GM19452 (cell line): ENCODE measurements around the gene OR51E2.

Source experiments
- ATAC-seq: cut with Tn5 transposase; IDR thresholded peaks from one replicate; pipeline ENCODE4 v1.9.1; 2021; ENCODE audit not compliant: unreplicated experiment

The OR51E2 gene

DNA sequence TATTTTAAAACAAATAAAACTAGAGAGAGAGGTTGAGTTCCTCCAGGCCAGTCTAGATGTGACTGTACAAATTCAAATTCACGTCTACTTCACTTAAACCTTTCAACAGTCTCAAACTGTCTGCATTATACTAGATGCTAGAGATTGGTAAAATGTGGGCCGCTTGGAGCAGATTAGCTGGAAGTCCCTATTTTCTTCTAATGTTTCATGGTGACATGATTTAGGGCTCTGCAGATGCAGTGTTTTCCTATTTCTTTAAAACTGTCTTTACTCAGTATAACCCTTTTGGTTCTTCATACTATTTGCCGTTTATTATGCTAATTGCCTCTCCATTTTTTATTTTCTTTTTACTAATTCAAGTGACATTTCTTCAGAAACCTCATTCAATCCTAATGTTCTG lies 33.5 kb downstream of the OR51E2 start:
- ATAC-seq, result no peak

DNA sequence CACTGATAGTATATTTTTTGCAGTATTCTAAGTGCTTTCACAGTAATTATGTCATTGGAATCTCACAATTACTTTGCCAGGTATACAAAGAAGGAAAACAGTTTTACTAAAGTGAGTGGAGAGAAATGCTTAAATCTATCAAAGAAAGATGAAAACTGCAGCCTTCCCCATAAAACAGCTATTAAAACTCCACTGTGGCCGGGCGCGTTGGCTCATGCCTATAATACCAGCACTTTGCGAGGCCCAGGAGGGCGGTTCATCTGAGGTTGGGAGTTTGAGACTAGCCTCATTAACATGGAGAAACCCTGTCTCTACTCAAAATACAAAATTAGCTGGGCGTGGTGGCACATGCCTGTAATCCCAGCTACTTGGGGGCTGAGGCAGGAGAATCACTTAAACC lies 34.8 kb downstream of the OR51E2 start:
- ATAC-seq, result no peak

DNA sequence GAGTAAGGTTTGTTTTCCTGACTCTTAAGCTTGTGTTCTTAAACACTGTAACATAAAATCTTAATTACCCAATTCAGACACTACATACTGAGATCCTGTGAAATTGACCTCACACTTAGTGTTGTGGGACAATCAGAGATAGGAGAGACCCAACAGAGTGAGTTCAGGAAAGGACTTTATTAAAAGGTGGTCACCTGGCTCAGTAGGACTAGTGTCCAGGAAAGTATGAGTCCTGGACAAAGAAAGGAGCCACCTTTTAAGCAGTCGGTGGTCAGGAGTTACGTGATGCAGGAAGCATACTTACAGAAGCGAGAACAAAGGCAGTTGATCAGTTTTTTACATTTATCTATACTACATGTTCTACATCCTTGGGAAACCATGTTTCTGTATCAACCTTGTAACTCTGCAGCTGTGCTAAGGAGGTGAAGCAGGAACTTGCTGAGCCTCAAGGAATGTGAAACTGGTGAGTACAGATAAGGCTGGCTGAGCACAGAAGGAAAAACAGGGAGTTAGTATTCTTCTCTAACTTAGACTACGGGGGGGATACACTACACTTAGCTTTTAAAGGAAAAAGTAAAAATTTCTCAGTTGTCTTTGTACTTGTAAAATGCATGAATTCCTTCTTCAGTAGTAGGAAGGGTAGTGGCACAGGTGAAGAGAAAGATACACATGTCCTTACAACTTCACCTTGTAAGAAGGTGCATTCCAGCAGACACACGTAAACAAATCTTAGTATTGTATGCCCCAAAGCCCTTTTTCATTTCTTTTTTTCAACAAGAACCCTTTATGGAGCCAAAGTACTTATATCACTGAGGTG lies 38.8 kb downstream of the OR51E2 start:
- no peak for ATAC-seq

DNA sequence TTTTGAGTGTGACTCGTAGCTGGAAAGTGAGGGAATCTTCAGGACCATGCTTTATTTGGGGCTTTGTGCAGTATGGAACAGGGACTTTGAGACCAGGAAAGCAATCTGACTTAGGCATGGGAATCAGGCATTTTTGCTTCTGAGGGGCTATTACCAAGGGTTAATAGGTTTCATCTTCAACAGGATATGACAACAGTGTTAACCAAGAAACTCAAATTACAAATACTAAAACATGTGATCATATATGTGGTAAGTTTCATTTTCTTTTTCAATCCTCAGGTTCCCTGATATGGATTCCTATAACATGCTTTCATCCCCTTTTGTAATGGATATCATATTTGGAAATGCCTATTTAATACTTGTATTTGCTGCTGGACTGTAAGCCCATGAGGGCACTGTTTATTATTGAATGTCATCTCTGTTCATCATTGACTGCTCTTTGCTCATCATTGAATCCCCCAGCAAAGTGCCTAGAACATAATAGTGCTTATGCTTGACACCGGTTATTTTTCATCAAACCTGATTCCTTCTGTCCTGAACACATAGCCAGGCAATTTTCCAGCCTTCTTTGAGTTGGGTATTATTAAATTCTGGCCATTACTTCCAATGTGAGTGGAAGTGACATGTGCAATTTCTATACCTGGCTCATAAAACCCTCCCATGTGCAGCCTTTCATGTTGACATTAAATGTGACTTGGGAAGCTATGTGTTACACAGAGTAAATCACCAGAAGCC lies 42.9 kb downstream of the OR51E2 start:
- ATAC-seq, result peak; percentile 71

DNA sequence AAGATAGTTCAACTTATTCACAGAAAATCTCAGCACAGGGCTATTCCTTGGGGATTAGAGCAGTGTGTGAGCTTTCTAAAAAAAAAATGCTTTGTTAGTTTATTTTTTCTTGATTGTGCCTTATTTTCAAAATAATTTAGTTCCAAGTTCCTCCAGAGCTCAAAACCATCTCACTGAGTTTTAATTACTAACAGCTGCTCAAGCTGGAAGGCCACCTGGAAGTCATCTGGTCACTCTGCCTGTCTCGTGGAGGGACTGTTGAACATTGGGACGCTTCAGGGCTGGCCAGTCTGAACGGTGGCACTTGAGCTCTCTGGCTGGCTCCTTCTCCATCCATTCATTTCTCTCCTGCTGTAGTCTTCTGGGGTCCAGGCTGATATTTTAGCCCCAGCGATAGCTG lies 49.9 kb downstream of the OR51E2 start:
- no peak for ATAC-seq

DNA sequence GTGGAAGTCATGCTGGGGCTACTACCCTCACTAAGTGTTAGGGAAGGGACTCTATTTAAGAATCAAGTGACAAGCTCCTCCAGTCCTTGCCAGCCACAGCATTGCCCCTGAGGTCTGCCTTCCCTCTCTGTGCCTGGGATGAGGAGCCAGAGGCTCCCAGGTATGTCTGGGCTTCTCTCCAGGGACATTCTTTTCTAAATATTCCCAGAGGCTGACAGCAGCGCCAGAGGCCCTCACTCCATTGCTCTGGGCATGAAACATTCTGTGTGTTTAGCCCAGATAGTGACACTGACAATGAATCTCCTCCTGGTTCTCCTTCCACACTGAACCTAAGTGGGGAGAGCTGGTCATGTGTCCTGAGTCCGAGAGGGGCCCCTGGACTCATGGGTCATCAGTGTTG lies 51.7 kb downstream of the OR51E2 start:
- no peak for ATAC-seq

DNA sequence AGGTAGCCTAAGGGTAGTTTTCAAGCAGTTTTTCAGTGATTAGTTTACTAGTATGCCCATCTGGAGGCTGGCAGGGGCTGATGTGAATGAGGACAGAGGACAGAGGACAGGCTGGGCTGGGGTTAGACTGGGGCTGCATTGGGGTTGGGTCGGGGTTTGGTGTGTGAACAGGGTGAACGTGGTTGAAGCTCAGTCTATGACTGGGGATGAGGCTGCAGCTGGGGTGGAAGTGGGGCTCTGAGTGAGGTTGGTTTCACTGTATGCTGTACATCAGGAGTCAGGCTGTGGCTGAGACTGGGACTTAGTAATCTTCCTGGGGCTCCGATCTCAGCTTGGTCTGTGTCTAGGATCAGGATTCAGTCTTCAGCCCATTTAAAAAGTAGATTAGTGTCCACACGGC lies 53.4 kb downstream of the OR51E2 start:
- no peak for ATAC-seq

DNA sequence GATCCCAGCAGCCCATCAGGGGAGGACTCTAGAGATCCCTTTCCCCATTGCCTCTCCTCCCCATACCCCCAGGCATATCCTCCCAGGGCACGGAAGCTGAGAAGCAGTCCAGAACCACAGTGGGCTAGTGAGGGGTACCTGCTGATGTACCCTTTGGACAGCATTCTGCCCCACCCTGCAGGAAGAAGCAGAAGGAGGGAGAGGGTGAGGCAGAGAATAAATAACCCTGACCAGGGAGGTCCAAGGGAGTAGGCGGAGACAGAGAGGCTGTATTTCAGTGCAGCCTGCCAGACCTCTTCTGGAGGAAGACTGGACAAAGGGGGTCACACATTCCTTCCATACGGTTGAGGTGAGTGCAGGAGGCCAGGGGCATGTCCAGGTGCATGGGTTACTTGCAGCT lies 54.0 kb downstream of the OR51E2 start, which contains the start of gene OR51E1:
TSS of gene OR51E1 (plus strand) at position 301 of the 400 bp plus-strand sequence. CDS start 8,545 bp downstream, outside the sequence.
- no peak for ATAC-seq

DNA sequence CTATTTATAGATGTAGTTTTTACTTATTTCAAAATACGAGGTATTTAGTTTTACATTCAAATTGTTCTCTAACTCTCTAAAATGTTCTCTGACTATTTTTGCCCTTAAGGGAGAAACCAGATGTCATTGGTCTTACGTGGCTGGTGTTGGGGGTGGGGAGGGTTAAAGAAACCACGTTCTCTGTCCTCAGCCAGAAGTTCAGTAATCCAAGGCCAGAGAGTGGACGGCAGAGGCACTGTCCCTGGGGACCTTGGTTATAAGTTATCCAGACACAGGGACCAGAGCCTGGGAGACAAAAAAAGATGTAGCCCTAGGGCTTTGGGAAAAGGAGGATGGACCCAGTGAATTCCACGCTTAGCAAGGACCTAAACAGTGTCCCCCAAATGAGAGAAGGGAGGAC lies 54.6 kb downstream of the OR51E2 start:
- ATAC-seq, result no peak

DNA sequence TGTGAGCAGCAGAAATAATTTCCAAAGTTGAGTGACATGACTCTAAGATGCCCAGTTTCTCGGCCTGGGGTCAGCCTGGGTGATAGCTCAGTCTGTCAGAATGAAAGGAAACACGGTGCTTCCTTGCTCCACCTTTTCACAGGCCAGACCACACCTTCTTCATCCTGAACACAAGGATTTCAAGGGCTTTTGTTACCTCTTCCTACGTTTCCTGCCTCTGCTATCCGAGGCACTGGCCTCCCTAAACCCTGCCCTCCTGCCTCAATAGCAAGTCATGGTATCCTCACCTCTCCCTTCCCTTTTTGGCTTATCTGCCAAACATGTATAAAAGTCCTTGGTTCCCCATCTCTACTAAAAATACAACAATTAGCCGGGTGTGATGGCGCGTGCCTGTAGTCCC lies 55.6 kb downstream of the OR51E2 start:
- ATAC-seq, result no peak

DNA sequence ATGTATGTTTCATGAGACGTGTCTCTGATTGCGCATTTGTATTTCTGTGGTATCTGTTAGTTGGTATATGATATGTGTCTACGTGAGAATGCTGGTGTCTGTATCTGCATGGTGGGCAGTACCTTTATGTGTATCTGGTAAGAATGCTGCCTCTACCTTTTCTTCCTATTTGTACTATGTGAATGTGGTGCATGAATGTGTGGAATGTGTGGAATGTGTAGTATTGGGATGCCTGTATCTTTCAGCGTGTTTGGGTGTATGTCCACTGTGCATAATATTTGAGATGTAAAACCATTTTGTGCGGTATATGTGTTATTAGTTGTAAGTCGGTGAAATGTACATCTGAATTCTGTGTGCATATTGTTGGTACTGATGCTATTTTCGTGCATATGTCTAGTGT lies 56.2 kb downstream of the OR51E2 start:
- no peak for ATAC-seq

DNA sequence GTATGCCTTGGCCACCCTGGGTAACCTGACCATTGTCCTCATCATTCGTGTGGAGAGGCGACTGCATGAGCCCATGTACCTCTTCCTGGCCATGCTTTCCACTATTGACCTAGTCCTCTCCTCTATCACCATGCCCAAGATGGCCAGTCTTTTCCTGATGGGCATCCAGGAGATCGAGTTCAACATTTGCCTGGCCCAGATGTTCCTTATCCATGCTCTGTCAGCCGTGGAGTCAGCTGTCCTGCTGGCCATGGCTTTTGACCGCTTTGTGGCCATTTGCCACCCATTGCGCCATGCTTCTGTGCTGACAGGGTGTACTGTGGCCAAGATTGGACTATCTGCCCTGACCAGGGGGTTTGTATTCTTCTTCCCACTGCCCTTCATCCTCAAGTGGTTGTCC lies 57.7 kb downstream of the OR51E2 start:
- no peak for ATAC-seq

DNA sequence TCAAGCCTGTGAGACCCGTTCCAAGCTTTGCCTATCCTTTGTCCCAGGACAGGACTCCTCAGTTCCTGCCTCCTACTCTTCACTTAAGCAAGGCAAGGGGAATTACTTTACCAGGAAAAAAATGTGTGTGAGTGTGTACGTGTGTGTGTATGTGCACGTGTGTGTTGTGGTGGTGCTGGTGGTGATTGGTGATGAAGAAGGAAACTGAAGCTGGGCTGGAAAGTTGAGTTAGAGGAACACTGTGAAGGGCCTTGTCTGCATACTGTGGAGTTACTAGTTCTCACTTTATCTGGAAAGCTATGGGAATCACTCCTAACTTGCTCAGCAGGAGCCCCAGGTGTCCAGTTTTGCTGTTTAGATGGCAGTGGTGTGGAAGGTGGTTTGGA lies 60.0 kb downstream of the OR51E2 start:
- ATAC-seq, result no peak

DNA sequence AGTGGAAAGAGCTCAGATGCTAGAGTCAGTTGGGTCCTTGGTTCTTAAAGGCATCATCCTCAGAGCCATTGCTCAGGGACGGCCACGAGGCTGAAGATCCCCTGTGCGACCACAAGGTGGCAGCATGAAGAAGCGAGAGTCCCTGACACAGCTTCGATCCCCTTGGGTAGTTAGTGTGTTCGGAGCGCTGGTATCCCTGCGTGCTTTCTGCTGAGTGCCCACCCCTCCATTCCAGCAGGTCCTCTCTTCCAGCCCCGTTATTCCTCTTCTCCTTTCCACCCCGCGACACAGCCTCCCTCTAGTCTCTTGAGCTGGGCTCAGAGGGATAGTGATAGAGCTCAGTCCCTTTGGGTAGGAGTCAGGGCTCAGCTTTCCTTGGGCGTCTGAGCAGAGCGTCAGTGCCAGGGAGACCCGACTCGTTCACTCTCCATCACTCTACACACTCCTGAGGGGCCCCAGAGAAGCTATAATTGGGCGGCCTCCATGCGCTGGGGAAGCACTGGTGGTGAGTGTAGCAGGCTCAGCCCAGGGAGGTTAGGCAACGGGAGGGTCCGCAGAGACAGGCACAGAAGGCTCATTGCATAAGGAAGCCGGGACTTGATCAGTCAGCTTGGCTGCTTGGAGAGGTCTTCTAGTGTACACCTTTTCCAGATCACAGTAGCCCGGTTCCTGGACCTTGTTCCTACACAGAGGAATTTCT lies 60.5 kb downstream of the OR51E2 start, which contains the start of gene OR51D1:
TSS of gene OR51D1 (plus strand) at position 516 of the 700 bp plus-strand sequence. CDS start 2,314 bp downstream, outside the sequence.
- ATAC-seq, result peak; percentile 94

DNA sequence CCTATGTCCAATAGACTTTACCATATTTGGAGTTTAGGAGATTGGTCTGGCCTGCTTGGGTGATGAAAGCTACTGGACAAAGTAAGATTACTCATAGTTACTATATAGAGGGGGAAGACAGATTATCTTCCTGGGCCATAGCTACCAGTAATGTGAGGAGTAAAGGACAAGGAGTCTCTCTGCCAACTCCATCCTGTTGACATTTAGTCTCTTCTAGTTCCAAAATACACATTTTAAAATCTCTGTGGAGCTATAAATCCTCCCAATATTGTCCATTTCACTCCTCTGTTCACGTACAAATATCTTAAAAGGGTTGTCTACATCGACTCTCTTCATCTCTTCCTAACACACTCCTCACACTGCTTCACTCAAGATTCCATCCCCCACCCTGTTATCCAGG lies 61.5 kb downstream of the OR51E2 start:
- ATAC-seq, result no peak
